Measurements from ENCODE around the gene CUX1. TPM values are rescaled to one million over a fixed set of nuclear protein-coding genes. Genes with fewer than 3 reads are reported as not detected.
A peak's percentile ranks its signal among the peaks of the same experiment; 100 is the strongest.

The CUX1 gene
- total RNA-seq, 2 donors from 2014 or later, result 42.0 to 47.5 TPM

- TF ChIP-seq CTCF (IDR thresholded peaks at IDR 0.05) (no peak), POLR2A (IDR thresholded peaks at IDR 0.05) (no peak)
- intact Hi-C loops (cut with DNase I), result loop anchor here (10.0 kb wide), 1 partner anchor 630 kb away; no protein-coding TSS in a partner anchor
Measured at GRCh38 chr7:102234801-102235550, 417.6 kb downstream of the CUX1 start.

GRCh38 chr7:102236102-102236501 lies 418.7 kb downstream of the CUX1 start:
- TF ChIP-seq CTCF (IDR thresholded peaks at IDR 0.05) (no peak), POLR2A (IDR thresholded peaks at IDR 0.05) (no peak)
- intact Hi-C loops (cut with DNase I), result loop anchor here (10.0 kb wide), 1 partner anchor 631 kb away; no protein-coding TSS in a partner anchor
- Histone ChIP-seq H3K4me3 (no peak overlapping the region), H3K36me3 (replicated peaks in 1 of 2; ENCODE audit: insufficient read depth in 1 of 2, low read depth in 2 of 2) (no peaks in the 10 kb centered on the region), H3K4me1 (peaks cover 31% of the 10 kb centered on the region), H3K27me3 (no peaks in the 10 kb centered on the region), H3K9me3 (no peaks in the 10 kb centered on the region), H3K27ac (no peak overlapping the region)
- DNase-seq (no peak), ATAC-seq (no peak)
- WGBS, 2 donors, result 91 to 94% methylated on average over 7 of the region's 7 CpGs

More at GRCh38 chr7:102234801-102235550, 417.6 kb downstream of the CUX1 start:
- Histone ChIP-seq H3K27ac (peak overlapping the region in 2 of 4 donors; percentile 18 to 30), H3K4me3 (no peak overlapping the region), H3K9me3 (no peaks in the 10 kb centered on the region), H3K27me3 (no peaks in the 10 kb centered on the region), H3K4me1 (peaks cover 31% of the 10 kb centered on the region), H3K36me3 (replicated peaks in 1 of 2; ENCODE audit: insufficient read depth in 1 of 2, low read depth in 2 of 2) (no peaks in the 10 kb centered on the region)
- ATAC-seq (no peak), DNase-seq (peak in 3 of 4 donors; percentile 26 to 55 (median 27))
- WGBS, 2 donors, result 73% methylated on average over 7 to 19 of the region's 19 CpGs

GRCh38 chr7:102236592-102237287 lies 419.3 kb downstream of the CUX1 start:
- 37 to 39% methylated on average over 12 to 14 of the region's 14 CpGs for WGBS, 2 donors
- no peak overlapping the region for H3K27ac ChIP-seq
- H3K27me3 ChIP-seq, result no peaks in the 10 kb centered on the region
- no peaks in the 10 kb centered on the region for H3K9me3 ChIP-seq
- DNase-seq (peak; percentile 69 to 72 (median 71)), ATAC-seq (peak; percentile 51)
- intact Hi-C loops (cut with DNase I), result loop anchor here (10.0 kb wide), 1 partner anchor 632 kb away; no protein-coding TSS in a partner anchor
- H3K4me1 ChIP-seq, result peaks cover 28% of the 10 kb centered on the region
- peaks cover 0 to 3% of the 10 kb centered on the region in 2 donors for H3K36me3 ChIP-seq (replicated peaks in 1 of 2; ENCODE audit: insufficient read depth in 1 of 2, low read depth in 2 of 2)
- no peak for TF ChIP-seq POLR2A (IDR thresholded peaks at IDR 0.05)
- peak; percentile 72 to 88 (median 79) for TF ChIP-seq CTCF (IDR thresholded peaks at IDR 0.05)
- H3K4me3 ChIP-seq, result no peak overlapping the region

GRCh38 chr7:102239206-102239820 lies 421.9 kb downstream of the CUX1 start:
- ATAC-seq (no peak), DNase-seq (no peak)
- intact Hi-C loops (cut with DNase I), result loop anchor here (10.0 kb wide), 1 partner anchor 635 kb away; no protein-coding TSS in a partner anchor
- no peaks in the 10 kb centered on the region for H3K27me3 ChIP-seq
- H3K4me1 ChIP-seq, result peaks cover 8% of the 10 kb centered on the region
- no peaks in the 10 kb centered on the region for H3K9me3 ChIP-seq
- no peak overlapping the region for H3K4me3 ChIP-seq
- H3K27ac ChIP-seq, result no peak overlapping the region
- WGBS, 2 donors, result 96% methylated on average over 12 to 35 of the region's 35 CpGs
- TF ChIP-seq POLR2A (IDR thresholded peaks at IDR 0.05), result no peak
- no peak for TF ChIP-seq CTCF (IDR thresholded peaks at IDR 0.05)
- peaks cover 0 to 3% of the 10 kb centered on the region in 2 donors for H3K36me3 ChIP-seq (replicated peaks in 1 of 2; ENCODE audit: insufficient read depth in 1 of 2, low read depth in 2 of 2)

All from body of pancreas (tissue), 4 donors.